D721Med (cell line): Measurements from ENCODE around the gene CEP70.

Experiments used
- DNase-seq: peaks from one replicate; pipeline ENCODE4 v3.0.0; 2011; ENCODE audit warnings: low spot score; ENCODE audit not compliant: insufficient read length
- FAIRE-seq: peaks from 2 replicates; lab custom pipeline; 2011; peaks lifted over from hg19 to GRCh38; lab: Jason Lieb, UNC
- TF ChIP-seq, protein P1 (sequence below): IDR thresholded peaks from 2 replicates; pipeline ENCODE4 v1.5.1; 2012; ENCODE audit warnings: mild to moderate bottlenecking, control low read depth; ENCODE audit not compliant: insufficient read depth; ENCODE audit errors: missing control alignments

CEP70 gene

DNA sequence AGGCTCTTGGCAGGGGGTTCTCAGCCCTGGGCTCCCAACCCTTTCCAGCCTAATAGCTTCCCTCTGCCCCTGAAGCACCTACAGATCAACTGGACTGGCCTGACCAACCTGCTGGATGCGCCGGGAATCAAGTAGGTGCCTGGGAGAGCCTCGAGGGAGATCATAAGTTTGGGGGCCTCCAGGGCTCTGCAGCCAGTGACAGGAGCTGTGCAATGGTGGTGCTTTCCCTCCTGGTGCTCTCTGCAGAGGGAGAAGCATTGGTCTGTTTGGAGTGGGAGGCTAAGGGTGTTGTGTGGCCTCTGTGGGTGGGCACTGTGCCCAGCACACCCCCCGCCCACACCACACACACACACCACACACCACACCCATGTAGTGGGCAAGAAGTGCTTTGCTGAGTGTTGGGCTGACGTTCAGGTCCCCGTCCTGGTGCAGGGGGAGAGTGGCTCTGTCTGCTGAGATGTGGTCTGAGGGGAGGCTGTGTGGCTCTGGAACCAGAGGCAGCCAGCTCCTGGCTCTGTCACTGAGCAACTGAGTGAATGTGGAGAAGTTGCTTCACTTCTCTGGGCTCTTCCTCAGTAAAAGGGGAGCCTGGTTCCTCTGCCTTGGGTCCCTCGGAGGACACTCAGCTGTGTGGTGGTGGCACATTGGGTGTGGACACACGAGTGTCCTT, 133.4 kb downstream of the CEP70 start:
- DNase-seq (no peak), FAIRE-seq (no peak)
- TF ChIP-seq, protein P1, sequence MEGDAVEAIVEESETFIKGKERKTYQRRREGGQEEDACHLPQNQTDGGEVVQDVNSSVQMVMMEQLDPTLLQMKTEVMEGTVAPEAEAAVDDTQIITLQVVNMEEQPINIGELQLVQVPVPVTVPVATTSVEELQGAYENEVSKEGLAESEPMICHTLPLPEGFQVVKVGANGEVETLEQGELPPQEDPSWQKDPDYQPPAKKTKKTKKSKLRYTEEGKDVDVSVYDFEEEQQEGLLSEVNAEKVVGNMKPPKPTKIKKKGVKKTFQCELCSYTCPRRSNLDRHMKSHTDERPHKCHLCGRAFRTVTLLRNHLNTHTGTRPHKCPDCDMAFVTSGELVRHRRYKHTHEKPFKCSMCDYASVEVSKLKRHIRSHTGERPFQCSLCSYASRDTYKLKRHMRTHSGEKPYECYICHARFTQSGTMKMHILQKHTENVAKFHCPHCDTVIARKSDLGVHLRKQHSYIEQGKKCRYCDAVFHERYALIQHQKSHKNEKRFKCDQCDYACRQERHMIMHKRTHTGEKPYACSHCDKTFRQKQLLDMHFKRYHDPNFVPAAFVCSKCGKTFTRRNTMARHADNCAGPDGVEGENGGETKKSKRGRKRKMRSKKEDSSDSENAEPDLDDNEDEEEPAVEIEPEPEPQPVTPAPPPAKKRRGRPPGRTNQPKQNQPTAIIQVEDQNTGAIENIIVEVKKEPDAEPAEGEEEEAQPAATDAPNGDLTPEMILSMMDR: no peak

- DNase-seq: no peak
- TF ChIP-seq, protein P1: no peak
- no peak for FAIRE-seq
These were observed 134.2 kb downstream of the CEP70 start for GRCh38 chr3:138459619-138460535.

- TF ChIP-seq, protein P1: no peak
- FAIRE-seq: no peak
These were observed 135.1 kb downstream of the CEP70 start for GRCh38 chr3:138458774-138459499.

GRCh38 chr3:138457863-138458735, 136.0 kb downstream of the CEP70 start:
- FAIRE-seq (no peak), DNase-seq (no peak)
- TF ChIP-seq, protein P1: no peak

More at GRCh38 chr3:138458774-138459499, 135.1 kb downstream of the CEP70 start:
- no peak for DNase-seq

- no peak for DNase-seq
- no peak for FAIRE-seq
These were observed 136.8 kb downstream of the CEP70 start for GRCh38 chr3:138456961-138457862.

More at GRCh38 chr3:138456961-138457862, 136.8 kb downstream of the CEP70 start:
- TF ChIP-seq, protein P1: no peak
